HepG2 (cell line): Measurements from ENCODE around the gene GLRX5. TPM values are rescaled to one million over a fixed set of nuclear protein-coding genes. Genes with fewer than 3 reads are reported as not detected.

Experiments
- ATAC-seq: fragments of 200-7000 bp; cut with Tn5 transposase; 3 replicates; pipeline ENCODE4 v1.9.1; 2020; ENCODE audit warnings: mild to moderate bottlenecking, moderate library complexity
- BruUV-seq: library from RNA; stranded (reverse); fragments of 400-500 nt; replicated peaks from 2 replicates; lab custom pipeline; 2021; lab: Mats Ljungman, UMichigan
- CTCF ChIA-PET: fragments of 300-600 bp; formaldehyde crosslinking; extraction: SDS; loops from one replicate; lab custom pipeline; 2021; ENCODE audit warnings: low total read pairs, inconsistent platforms, low intra/inter-chr PET ratio; lab: Yijun Ruan, JAX
- POLR2A ChIA-PET: fragments of 350-600 bp; sonication (Branson Sonifier 250); formaldehyde crosslinking; loops from one replicate; lab custom pipeline; 2020; ENCODE audit warnings: antibody characterized with exemption, inconsistent platforms; lab: Yijun Ruan, JAX
- DNase-seq: peaks from one replicate; pipeline ENCODE4 v3.0.0-alpha.2; 2015; ENCODE audit warnings: low spot score
- FAIRE-seq: peaks from 3 replicates; lab custom pipeline; 2011; peaks lifted over from hg19 to GRCh38; lab: Jason Lieb, UNC
- H2AFZ ChIP-seq: one replicate; pipeline ENCODE4 v1.6.1; 2011; ENCODE audit warnings: low read length, inconsistent platforms
- H3K27ac ChIP-seq: fragments of 300-600 bp; 3 replicates; pipeline ENCODE4 v1.8.0; 2011; ENCODE audit warnings: mixed run types, mild to moderate bottlenecking, mixed read lengths, low read length, inconsistent platforms; ENCODE audit not compliant: insufficient read depth; ENCODE audit errors: extremely low read length
- H3K27me3 ChIP-seq, 2 experiments: fragments of 200-600 bp in 1 of 2; 2 replicates in 1 of 2; 3 replicates in 1 of 2; pipeline versions ENCODE4 v1.6.0 to v1.8.0; 2011; ENCODE audit warnings: low read length in 2 of 2, mild to moderate bottlenecking in 2 of 2, moderate library complexity in 2 of 2, inconsistent platforms in 1 of 2; ENCODE audit not compliant: insufficient read depth in 2 of 2, control insufficient read depth in 1 of 2
- H3K36me3 ChIP-seq, 2 experiments: fragments of 200-600 bp in 1 of 2; replicated peaks in 1 of 2; 2 replicates in 1 of 2; 3 replicates in 1 of 2; pipeline versions ENCODE4 v1.5.1 to v1.8.0; 2011; ENCODE audit warnings: low read length in 2 of 2, inconsistent platforms in 1 of 2; ENCODE audit not compliant: insufficient read depth in 2 of 2, control insufficient read depth in 1 of 2
- H3K4me1 ChIP-seq: 2 replicates; pipeline ENCODE4 v1.5.1; 2012; ENCODE audit warnings: low read length, inconsistent platforms; ENCODE audit not compliant: insufficient read depth
- H3K4me2 ChIP-seq: 2 replicates; pipeline ENCODE4 v1.6.0; 2011; ENCODE audit warnings: low read depth, low read length, inconsistent platforms
- H3K4me3 ChIP-seq, 3 experiments: fragments of 200-600 bp in 1 of 3; sonication (generic), shearing (Covaris generic) in 1 of 3; replicated peaks in 1 of 3; 2 replicates each; pipeline ENCODE4 v1.5.1; 2011 to 2016; ENCODE audit warnings: low read length in 3 of 3, inconsistent platforms in 2 of 3, low read depth in 2 of 3, mild to moderate bottlenecking in 2 of 3, control low read depth in 1 of 3, mixed read lengths in 1 of 3; ENCODE audit not compliant: insufficient read depth in 1 of 3
- H3K79me2 ChIP-seq: one replicate; pipeline ENCODE4 v1.6.1; 2011; ENCODE audit warnings: low read length, inconsistent platforms; ENCODE audit not compliant: insufficient read depth
- H3K9ac ChIP-seq: 2 replicates; pipeline ENCODE4 v1.6.0; 2011; ENCODE audit warnings: mild to moderate bottlenecking, low read depth, low read length, inconsistent platforms; ENCODE audit not compliant: insufficient read depth
- H3K9me3 ChIP-seq: 2 replicates; pipeline ENCODE4 v1.5.1; 2012; ENCODE audit warnings: mild to moderate bottlenecking, low read length
- H4K20me1 ChIP-seq: 2 replicates; pipeline ENCODE4 v1.6.0; 2011; ENCODE audit warnings: inconsistent platforms, mild to moderate bottlenecking, low read length, moderate library complexity; ENCODE audit not compliant: insufficient read depth
- CBX2 ChIP-seq, 2 experiments: fragments of 200-600 bp in 1 of 2; sonication (generic); formaldehyde crosslinking in 1 of 2; IDR thresholded peaks; 2 replicates each; pipeline versions ENCODE4 v1.7.0 to v1.8.1; 2018 to 2022; ENCODE audit warnings: low read depth in 2 of 2, low read length in 1 of 2, mild to moderate bottlenecking in 1 of 2, missing genetic modification reagents in 1 of 2
- CEBPG ChIP-seq: IDR thresholded peaks from 2 replicates; pipeline ENCODE4 v1.6.1; 2016
- CHD2 ChIP-seq: IDR thresholded peaks from 2 replicates; pipeline ENCODE4 v1.6.1; 2011; ENCODE audit warnings: low read depth, low read length, improper control_type of control experiment
- CREM ChIP-seq, 2 experiments: sonication (generic) in 1 of 2; formaldehyde crosslinking in 1 of 2; IDR thresholded peaks; 2 replicates each; pipeline versions ENCODE4 v1.4.0 to v1.6.1; 2016 to 2020; ENCODE audit warnings: antibody characterized with exemption in 1 of 2, mild to moderate bottlenecking in 1 of 2, missing genetic modification reagents in 1 of 2
- KDM5A ChIP-seq: fragments of 200-600 bp; sonication (generic); IDR thresholded peaks from 2 replicates; pipeline ENCODE4 v1.7.0; 2018; ENCODE audit warnings: antibody characterized with exemption, mild to moderate bottlenecking, low read length, borderline replicate concordance
- MLLT10 ChIP-seq: sonication (generic); formaldehyde crosslinking; IDR thresholded peaks from 2 replicates; pipeline ENCODE4 v1.4.0; 2020; ENCODE audit warnings: missing genetic modification reagents
- SALL1 ChIP-seq: sonication (generic); formaldehyde crosslinking; IDR thresholded peaks from 2 replicates; pipeline ENCODE4 v1.8.0; 2022; ENCODE audit warnings: mild to moderate bottlenecking, missing genetic modification reagents
- TGIF2 ChIP-seq: IDR thresholded peaks from 2 replicates; pipeline ENCODE4 v1.6.1; 2016; ENCODE audit warnings: control low read depth, missing compliant biosample characterization
- ZFY ChIP-seq: sonication (generic); formaldehyde crosslinking; IDR thresholded peaks from 2 replicates; pipeline ENCODE4 v1.4.0; 2020; ENCODE audit warnings: missing genetic modification reagents
- ZNF263 ChIP-seq: sonication (generic); formaldehyde crosslinking; IDR thresholded peaks from 2 replicates; pipeline ENCODE4 v1.4.0; 2020; ENCODE audit warnings: missing genetic modification reagents
- ZNF333 ChIP-seq: sonication (generic); formaldehyde crosslinking; IDR thresholded peaks from 2 replicates; pipeline ENCODE4 v1.4.0; 2020; ENCODE audit warnings: mild to moderate bottlenecking, missing genetic modification reagents, borderline replicate concordance
- ZNF382 ChIP-seq: sonication (generic); formaldehyde crosslinking; IDR thresholded peaks from 2 replicates; pipeline ENCODE4 v1.5.0; 2020; ENCODE audit warnings: missing genetic modification reagents, mild to moderate bottlenecking, borderline replicate concordance
- WGBS: methylation state at CpG from one replicate; pipeline ENCODE4 v1.1.6; 2017; ENCODE audit warnings: low lambda C conversion rate; 5-methylcytosine and 5-hydroxymethylcytosine counted together
- in situ Hi-C: cut with HindIII; loops from 2 replicates; pipeline ENCODE4 v1.10.0; 2017; ENCODE audit warnings: low pct_unique_long_range_greater_than_20kb; ENCODE audit not compliant: extremely low pct_ligation_motif_present
- intact Hi-C: fragments of 100-400 bp; cut with micrococcal nuclease; formaldehyde crosslinking; loops from one replicate; pipeline ENCODE4 v1.10.0; 2022; ENCODE audit not compliant: unreplicated experiment
- polyA plus RNA-seq, 8 experiments: library from polyadenylated mRNA; depleted of rRNA in 3 of 8; stranded (reverse) in 7 of 8; unstranded in 1 of 8; fragments of >200 nt; fragmentation: Illumina TruSeq in 4 of 8; extraction: Trizol in 4 of 8; gene quantifications; 2 replicates each; pipeline versions ENCODE4 v1.2.1 to v1.2.3, GENCODE V29; 2011 to 2016; ENCODE audit warnings: low read depth in 4 of 8, missing spikeins in 1 of 8, mixed read lengths in 1 of 8; ENCODE audit not compliant: insufficient read depth in 1 of 8
- total RNA-seq, 5 experiments: library from RNA; depleted of rRNA; stranded (reverse); fragments of >200 nt; fragmentation: Illumina TruSeq; extraction: Trizol; gene quantifications; 2 replicates each; pipeline ENCODE4 v1.2.3, GENCODE V29; 2016; ENCODE audit warnings: low read depth in 1 of 5

GLRX5 gene
- total and polyA plus RNA-seq, 2 of the 13 experiments (the other 11 are each of a cell fraction or from before 2014, with no cell fraction given) = 122 to 146 TPM

GRCh38 chr14:95534299-95535225 is at the start of gene GLRX5 (continued):
- TF ChIP-seq SALL1 (CRISPR knock-in tag) (peak; percentile 66), CREM (IDR thresholded peaks at IDR 0.05) (peak; percentile 91), CREM (CRISPR knock-in tag; IDR thresholded peaks at IDR 0.05) (no peak), KDM5A (peak; percentile 83; the same call in 1 of the 2 replicates)

- intact Hi-C loops = loop anchor here (5.0 kb wide), 1 partner anchor 37 kb away; no protein-coding TSS in a partner anchor
- Histone ChIP-seq H3K79me2 (peaks cover 3% of the 10 kb centered on the region), H3K4me3 (no peak overlapping the region), H3K27me3 (no peaks in the 10 kb centered on the region), H4K20me1 (peaks cover 4% of the 10 kb centered on the region; the same call in 1 of the 2 replicates), H3K4me1 (peaks cover 44% of the 10 kb centered on the region), H3K9ac (no peak overlapping the region), H3K4me2 (no peak overlapping the region), H3K27ac (no peak overlapping the region), H2AFZ (no peak overlapping the region), H3K36me3 (no peaks in the 10 kb centered on the region; a peak in 2 of 5 replicates), H3K9me3 (no peaks in the 10 kb centered on the region)
- ChIA-PET POLR2A (no interaction called here), CTCF (no interaction called here)
- DNase-seq (no peak), FAIRE-seq (no peak), ATAC-seq (no peak)
- TF ChIP-seq CEBPG (no peak), ZNF333 (CRISPR knock-in tag) (no peak), CBX2 (IDR thresholded peaks at IDR 0.05; ENCODE audit: low read depth, low read length) (no peak), CBX2 (CRISPR knock-in tag; IDR thresholded peaks at IDR 0.05; ENCODE audit: low read depth) (no peak), CHD2 (no peak), MLLT10 (no peak), ZFY (CRISPR knock-in tag) (no peak), CREM (IDR thresholded peaks at IDR 0.05) (no peak), CREM (CRISPR knock-in tag; IDR thresholded peaks at IDR 0.05) (no peak), ZNF263 (CRISPR knock-in tag) (no peak), TGIF2 (no peak), ZNF382 (no peak)
- no TSS peak for BruUV-seq
- in situ Hi-C loops = no loop called here
- 87% methylated on average over 7 of the region's 7 CpGs for WGBS
Observed at GRCh38 chr14:95485222-95485819, 49.5 kb upstream of the GLRX5 start.
